ENCODE results near the gene XPNPEP1. TPM values are rescaled to one million over a fixed set of nuclear protein-coding genes. Genes with fewer than 3 reads are reported as not detected.

XPNPEP1 gene
- 100 to 1,000 TPM in 1 of 2 donors, 10 to 100 TPM in 1; 77.5 to 115 TPM for total RNA-seq
- long read RNA-seq, transcript XPNPEP1-218 (21 exons, 2,539 nt) = major isoform, 106 of 168 reads
- long read RNA-seq, partial matches to known transcripts = 21 of 168 reads
- long read RNA-seq, other reads (novel, unspliced or antisense) = 37 of 168 reads

GRCh38 chr10:109922976-109923921 is at the start of gene XPNPEP1:
XPNPEP1 (minus strand) TSS chr10:109923511; CDS start chr10:109923433, 78 bp downstream.
- DNase-seq = peak; percentile 90
- ATAC-seq = peak; percentile 96
- intact Hi-C loops (cut with DNase I, micrococcal nuclease) = no loop called here

DNA sequence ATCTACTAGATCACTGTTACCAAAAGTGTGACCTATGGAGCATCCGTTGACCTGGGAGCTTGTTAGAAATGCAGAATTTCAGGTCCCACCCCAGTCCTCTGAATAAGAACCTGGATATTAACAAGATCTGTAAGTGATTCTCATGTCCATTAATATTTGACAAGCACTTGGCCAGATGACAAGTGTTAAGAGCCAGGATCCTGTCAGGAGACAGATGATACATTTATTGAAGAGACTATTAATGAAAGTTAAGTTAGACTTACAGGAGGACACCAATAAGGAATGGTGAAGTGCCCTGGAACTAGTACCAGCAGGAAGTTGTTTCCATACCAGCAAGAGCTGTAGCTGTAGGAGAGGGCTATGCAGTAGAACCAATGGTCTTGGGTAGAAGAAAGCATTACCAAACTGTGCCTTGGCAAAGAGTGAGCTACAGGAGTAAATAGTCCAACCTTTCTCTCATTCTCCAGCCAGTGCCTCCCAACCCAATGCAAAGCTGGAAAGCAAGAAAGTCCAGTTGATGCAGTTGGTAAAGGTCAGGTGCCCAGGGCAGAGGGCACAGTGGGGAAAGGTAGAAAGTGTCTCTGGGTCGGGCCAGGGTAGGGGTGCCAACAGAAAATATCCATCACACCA is 49.2 kb upstream of the XPNPEP1 start:
- intact Hi-C loops (cut with DNase I, micrococcal nuclease) = no loop called here
- ATAC-seq = no peak
- no peak for DNase-seq

DNA sequence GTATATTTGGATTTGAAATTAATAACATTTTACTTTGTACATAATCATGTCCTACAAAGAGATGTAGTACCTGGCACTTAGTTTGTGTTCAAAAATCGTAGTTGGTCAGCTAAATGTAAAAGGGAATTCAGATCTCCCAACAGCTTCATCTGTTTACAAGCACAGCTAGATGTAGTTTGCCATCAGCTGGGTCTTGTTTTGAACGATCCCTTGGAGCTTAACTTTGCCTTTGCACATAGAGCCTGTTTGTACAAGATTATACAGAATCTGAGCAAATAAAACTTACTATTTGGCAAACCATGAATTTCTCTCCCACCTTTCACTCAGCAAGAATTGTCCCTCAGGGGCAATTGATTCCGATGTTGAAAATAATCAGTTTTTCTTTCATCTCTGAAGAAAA is 48.3 kb upstream of the XPNPEP1 start:
- no peak for DNase-seq
- intact Hi-C loops (cut with DNase I, micrococcal nuclease) = no loop called here
- ATAC-seq = no peak

- DNase-seq = no peak
- intact Hi-C loops (cut with DNase I, micrococcal nuclease) = no loop called here
- no peak for ATAC-seq
Measured at GRCh38 chr10:109969760-109970346, 46.5 kb upstream of the XPNPEP1 start.

- DNase-seq (peak; percentile 41 to 63), ATAC-seq (peak; percentile 88)
- intact Hi-C loops (cut with DNase I, micrococcal nuclease) = no loop called here
Measured at GRCh38 chr10:109968953-109969759, 45.8 kb upstream of the XPNPEP1 start.

DNA sequence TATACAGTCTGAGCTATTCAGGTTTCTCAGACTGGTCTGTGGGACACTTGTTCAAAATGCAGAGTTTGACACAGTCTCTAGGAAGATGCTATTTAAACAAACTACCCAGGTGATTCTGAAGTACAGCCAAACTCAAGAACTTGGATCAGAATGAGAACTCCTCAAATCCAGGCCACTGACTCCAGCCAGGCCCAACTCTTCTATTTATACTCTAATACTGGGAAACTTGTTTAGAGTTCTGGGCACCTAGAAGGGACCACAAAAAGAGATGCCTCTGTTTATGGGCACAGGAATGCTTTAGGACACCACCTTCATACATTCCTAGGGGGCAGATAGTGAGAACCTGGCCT is 44.4 kb upstream of the XPNPEP1 start:
- intact Hi-C loops (cut with DNase I, micrococcal nuclease) = no loop called here
- DNase-seq (no peak), ATAC-seq (no peak)

GRCh38 chr10:109966961-109967738 is 43.8 kb upstream of the XPNPEP1 start:
- intact Hi-C loops (cut with DNase I, micrococcal nuclease) = no loop called here
- DNase-seq (peak in 1 of 2 donors; percentile 35), ATAC-seq (peak; percentile 26)

DNA sequence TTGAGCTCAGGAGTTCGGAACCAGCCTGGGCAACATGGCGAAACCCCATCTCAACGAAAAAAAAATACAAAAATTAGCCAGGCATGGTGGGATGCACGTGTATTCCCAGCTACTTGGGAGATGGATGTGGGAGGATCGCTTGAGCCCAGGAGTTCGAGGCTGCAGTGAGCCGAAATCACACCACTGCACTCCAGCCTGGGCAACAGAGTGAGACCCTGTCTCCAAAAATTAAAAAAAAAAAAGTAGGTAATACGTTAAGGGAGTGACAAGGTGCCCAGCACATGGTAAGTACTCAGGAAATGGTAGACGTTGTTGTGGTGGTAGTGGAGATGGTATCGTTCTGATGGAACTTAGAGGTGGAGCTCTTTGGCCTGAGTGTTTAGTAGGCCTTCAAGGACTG is 41.0 kb upstream of the XPNPEP1 start:
- ATAC-seq (no peak), DNase-seq (no peak)
- intact Hi-C loops (cut with DNase I, micrococcal nuclease) = no loop called here

GRCh38 chr10:109963439-109963838 is 40.1 kb upstream of the XPNPEP1 start:
- ATAC-seq = no peak
- DNase-seq = no peak
- intact Hi-C loops (cut with DNase I, micrococcal nuclease) = no loop called here

- intact Hi-C loops (cut with DNase I, micrococcal nuclease) = no loop called here
- ATAC-seq (no peak), DNase-seq (no peak)
Measured at GRCh38 chr10:109962247-109962646, 38.9 kb upstream of the XPNPEP1 start.

- ATAC-seq = peak; percentile 66
Measured at GRCh38 chr10:109961174-109962001, 38.1 kb upstream of the XPNPEP1 start.

GRCh38 chr10:109960682-109961081 is 37.4 kb upstream of the XPNPEP1 start:
- DNase-seq (no peak), ATAC-seq (no peak)
- intact Hi-C loops (cut with DNase I, micrococcal nuclease) = no loop called here

More at GRCh38 chr10:109961174-109962001, 38.1 kb upstream of the XPNPEP1 start:
- intact Hi-C loops (cut with DNase I, micrococcal nuclease) = no loop called here
- DNase-seq = peak in 1 of 2 donors; percentile 40

DNA sequence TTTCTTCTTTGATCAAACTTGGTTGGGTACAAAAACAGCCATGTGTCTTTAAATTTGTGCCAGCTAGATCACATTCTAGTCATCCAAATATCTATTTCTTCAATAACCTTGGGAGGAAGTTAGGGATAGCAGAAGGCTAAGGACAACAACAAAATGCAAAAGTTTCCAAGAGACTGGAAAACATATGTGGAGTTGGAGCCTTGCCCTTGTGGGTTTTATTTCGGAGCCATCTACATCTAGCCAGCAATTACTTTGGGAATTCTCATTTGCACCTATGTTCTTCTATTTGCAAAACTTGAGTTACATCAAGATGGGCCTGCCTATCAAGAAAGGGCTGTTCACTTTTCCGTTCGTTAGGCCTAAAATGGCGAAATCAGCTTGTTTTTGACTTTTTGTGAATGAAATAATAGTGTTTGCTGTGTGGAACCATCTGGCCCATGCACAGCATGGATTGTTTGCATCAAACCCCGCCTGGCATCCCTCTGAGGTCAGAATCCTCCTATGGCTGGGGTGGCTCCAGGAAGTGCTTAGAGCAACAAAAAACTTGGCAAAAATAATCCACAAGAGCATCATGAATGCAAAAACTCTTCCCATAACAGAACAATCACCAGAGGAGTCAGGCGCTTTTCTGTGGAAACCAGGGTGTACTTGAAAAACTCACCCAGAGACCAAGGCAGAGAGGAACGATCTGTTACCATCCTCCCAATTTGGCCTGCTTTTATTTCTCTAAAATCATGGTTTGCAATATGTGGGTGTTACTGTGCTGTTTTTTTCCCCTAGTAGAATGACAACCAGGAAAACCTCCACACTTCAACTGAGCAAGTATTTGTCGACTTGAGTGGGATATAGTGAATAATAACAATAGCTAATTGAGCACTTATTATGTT is 36.2 kb upstream of the XPNPEP1 start:
- DNase-seq (no peak), ATAC-seq (no peak)
- intact Hi-C loops (cut with DNase I, micrococcal nuclease) = no loop called here

GRCh38 chr10:109958059-109958458 is 34.7 kb upstream of the XPNPEP1 start:
- DNase-seq (no peak), ATAC-seq (no peak)
- intact Hi-C loops (cut with DNase I, micrococcal nuclease) = no loop called here

- DNase-seq = no peak
- intact Hi-C loops (cut with DNase I, micrococcal nuclease) = no loop called here
- ATAC-seq = no peak
Measured at GRCh38 chr10:109957092-109957797, 33.9 kb upstream of the XPNPEP1 start.
